ENCODE results near the gene CD34.
A peak's percentile ranks its signal among the peaks of the same experiment; 100 is the strongest.
"Not testable (repeated sequence)": the region's sequence is repeated elsewhere in the genome, so short reads cannot be mapped to it uniquely, and the experiment has no call there.

The CD34 gene

DNA sequence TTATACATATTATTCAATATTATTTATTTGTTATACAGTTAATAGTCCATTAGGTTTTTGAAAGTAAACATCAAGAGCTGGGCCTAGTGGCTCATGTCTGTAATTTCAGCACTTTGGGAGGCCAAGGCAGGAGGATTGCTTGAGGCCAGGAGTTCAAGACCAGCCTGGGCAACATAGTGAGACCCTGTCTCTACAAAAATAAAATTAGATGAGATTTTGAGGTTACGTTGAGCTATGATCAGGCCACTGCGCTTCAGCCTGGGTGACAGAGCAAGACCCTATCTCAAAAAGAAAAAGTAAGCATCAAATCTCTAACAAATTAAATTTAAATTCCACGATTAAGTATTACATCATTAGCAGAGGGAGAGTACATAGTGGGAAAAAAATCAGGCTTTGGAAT lies 15.0 kb upstream of the CD34 start:
- not testable (repeated sequence) for DNase-seq

DNA sequence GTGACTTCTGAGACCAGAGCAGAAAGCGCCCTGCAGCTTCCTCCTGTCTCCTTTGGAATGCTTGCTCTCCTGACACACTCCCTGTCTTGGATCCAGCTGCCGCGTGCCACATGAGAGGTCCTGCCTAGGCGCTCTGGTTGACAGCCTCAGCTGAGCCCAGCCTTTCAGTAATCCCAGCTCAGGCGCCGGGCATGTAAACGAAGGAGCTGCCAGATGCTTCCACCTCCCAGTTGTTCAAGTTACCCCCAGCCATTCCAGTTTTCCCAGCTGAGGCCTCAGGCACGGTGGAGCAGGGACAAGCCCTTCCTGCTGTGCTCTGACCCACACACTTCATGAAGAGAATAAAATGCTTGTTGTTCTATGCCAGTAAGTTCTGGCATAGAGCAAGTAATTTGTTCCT lies 14.3 kb upstream of the CD34 start:
- DNase-seq = no peak

DNA sequence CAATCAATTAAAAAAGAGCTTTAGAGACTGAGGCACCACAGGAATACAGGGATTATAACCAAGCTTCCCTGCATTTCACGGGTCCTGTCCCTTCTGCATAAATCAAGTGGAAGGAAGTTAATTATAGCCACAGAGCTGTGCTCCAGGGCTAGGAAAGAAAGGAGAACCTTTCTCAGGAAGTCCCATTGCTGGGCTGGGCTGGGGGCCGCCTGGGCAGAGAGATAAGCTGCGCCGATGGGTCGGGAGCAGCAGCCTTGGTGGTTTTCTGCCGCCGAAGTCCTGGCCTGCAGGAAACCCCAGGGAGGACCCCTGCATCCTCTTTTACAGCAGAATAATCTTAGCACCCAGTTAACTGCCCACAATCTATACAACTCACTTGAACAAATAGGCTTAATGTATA lies 12.6 kb upstream of the CD34 start:
- DNase-seq = peak; percentile 89

DNA sequence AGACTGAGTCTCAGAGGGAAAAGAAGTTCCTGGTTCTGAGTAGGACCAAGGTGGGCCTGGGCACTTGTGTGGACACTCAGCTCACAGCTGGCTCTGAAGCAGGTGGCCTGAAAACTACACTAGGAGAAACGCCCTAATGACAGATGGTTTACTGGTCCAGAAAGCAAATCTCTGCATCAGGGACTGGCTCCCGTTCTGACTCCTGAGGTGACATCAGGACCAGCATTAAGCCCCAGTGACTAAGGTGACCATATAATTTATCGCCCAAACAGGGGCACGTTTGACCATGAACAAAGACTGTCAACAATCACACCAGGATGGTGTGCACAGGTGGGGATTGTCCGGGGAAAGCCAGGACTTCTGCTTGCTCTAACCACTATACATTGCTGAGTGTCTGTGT lies 12.2 kb upstream of the CD34 start:
- no peak for DNase-seq

DNA sequence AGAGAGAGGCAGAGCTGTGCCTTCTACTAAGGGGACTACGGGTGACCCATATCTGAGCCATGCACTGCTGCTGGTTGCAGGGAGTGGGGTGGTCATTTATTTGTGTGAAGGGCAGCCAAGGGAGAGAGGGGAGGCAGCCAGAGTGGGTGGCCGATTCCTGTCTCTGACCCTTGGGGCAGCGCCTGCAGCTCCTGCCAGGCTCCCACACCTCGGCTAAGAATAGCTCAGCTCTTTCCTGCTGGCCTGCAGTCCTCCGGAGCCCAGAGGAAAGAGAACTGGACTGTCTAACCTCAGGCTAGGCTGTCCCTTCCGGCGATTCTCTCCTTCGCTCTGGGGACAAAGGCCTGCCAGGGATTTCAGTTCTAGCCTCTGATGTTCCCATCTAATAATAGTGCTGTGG lies 11.6 kb upstream of the CD34 start:
- no peak for DNase-seq

DNA sequence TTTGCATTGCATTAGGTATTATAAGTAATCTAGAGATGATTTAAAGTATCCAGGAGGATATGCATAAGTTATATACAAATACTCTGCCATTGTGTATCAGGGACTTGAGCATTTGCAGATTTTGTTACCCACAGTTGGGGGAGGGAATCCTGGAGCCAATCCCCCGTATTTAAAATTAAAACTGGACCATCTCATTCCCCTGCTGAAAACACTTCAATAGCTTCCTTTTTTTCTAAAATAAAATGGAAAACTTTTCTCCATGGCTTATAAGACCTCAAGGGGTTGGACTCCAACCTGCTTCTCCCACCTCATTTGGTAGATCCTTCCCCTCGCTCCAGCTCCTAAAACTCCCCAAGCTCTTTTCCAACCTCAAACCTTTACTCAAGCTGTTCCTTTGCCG lies 10.4 kb upstream of the CD34 start:
- no peak for DNase-seq

DNA sequence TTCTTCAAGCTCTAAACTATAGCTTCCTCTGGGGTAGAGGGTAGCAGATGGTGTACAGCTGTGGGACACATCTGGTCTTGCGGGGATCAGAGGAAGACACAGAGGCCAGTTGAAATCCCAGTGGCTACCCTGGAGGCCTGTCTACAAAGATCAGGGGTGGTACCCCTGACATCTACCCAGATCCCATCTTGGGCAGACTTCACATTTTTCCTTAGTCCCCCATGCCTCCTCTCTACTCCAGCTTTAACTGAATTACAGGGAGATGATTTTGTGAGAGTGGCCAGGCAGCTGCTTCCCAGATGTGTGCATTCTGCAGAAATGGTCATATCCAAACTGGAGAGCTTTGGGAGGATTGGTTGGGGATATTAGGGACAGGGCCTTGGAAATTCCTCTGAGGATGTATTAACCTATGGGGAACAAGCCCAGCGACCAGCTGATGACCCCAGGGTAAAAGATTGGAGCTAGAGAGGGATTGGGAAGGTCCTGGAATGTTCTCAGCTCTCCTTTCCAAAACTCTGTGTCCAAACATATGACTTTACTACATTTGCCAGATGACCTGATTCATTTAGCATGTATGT lies 9.6 kb upstream of the CD34 start:
- no peak for DNase-seq

DNA sequence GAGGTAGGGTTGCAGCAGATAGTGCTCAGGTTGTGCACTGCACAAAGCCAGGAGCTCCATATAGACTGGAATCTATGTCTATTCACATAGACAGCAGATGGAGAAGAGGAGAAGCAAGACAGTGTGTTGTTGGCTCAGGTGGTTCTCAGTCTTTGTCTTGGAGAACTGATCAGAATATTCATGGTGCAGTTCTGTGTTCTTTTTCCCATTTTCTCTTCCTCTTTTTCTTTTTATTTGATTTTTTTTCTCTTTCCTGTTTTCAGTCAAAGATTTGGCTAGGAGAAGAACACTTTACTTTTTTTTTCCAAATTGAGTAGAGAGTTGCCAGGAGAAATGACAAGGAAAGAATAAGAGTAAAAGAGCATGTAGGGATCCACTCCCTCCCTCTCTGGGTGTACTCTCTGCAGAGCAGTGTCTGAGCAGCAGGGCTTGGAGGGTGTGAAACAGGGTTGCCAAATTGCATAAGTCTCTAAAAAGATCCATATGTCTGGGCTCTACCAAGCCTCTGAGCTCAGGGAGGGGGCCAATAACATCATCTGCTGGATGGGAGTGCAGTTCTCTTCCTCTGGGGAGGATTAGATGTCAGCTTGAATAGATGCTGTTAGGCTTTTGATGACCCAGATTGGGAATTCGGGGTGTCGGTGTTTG lies 8.7 kb upstream of the CD34 start:
- DNase-seq = no peak

DNA sequence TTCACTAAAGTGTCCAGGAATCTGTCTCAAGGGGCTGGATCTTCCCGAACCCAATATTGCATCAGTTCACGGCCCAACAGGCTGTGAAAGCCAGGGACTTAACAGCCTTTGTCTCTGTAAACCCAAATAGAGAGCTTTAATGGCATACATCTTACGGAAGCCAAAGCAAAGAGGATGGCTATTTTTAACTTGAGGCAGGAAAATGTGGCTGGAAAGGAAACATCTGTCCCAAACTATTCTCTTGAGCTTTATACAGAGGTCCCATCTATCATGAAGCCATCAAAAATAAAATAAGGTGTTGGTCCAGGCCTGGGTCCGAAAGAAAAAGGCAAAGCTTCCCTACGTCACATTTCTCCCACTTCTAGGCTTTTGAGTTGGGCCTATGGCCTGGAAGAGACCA lies 7.7 kb upstream of the CD34 start:
- DNase-seq = no peak

DNA sequence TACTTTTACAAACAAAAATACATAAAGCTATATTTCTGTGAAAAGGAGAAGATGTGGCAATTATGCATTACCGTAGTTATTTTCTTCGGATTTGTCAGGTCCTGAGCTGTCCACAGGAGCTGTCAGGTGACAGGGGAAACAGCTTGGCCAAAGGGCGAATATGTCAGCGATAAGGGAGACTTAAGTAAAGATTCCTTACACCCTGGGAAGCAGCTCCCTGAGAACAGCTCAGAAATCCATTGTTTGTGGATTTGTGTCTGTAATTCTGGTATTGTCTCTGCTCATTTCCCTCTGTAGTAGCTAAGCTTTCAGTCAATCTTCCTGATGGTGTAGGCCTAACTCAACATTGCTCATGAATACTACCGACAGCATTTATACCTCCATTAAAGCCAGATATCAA lies 7.1 kb upstream of the CD34 start:
- DNase-seq = no peak

DNA sequence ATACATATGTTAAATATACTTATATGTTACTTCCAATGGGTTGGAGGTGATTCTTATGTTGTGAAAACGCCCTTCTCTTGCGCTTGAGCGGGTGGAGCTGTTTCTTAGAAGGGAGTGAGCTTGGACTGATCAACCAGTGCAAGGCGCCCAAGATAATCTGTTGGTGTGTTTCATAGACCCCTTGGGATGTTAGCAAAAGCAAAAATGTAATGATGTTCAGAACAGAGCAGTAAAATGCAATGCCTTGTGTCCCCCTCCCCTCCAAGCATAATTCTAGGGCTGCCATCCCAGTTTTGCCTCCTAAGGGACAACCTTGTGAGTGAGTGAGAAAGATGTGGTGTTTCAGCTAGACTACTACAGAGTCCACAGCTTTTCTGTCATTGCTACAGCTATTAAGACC lies 6.2 kb upstream of the CD34 start:
- peak; percentile 75 for DNase-seq

DNA sequence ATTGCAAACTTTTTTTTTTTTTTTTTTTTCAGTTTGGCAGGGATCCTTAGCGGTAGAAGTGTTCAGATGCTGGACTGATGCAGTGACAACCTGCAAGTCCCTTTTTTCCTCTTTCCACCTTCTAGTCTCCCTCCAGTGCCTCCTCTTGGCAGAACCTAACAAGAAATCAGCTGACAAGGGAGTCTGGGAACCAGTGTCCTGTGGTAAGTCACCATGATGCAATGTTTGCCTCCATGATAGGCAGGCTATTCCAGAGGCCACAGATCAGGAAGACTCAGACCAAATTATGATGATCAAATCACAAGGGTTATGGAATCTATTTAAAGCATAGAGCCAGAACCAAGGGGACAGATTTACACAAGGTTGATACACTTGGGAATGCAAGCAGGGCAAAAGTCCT lies 3.0 kb upstream of the CD34 start:
- DNase-seq = no peak

DNA sequence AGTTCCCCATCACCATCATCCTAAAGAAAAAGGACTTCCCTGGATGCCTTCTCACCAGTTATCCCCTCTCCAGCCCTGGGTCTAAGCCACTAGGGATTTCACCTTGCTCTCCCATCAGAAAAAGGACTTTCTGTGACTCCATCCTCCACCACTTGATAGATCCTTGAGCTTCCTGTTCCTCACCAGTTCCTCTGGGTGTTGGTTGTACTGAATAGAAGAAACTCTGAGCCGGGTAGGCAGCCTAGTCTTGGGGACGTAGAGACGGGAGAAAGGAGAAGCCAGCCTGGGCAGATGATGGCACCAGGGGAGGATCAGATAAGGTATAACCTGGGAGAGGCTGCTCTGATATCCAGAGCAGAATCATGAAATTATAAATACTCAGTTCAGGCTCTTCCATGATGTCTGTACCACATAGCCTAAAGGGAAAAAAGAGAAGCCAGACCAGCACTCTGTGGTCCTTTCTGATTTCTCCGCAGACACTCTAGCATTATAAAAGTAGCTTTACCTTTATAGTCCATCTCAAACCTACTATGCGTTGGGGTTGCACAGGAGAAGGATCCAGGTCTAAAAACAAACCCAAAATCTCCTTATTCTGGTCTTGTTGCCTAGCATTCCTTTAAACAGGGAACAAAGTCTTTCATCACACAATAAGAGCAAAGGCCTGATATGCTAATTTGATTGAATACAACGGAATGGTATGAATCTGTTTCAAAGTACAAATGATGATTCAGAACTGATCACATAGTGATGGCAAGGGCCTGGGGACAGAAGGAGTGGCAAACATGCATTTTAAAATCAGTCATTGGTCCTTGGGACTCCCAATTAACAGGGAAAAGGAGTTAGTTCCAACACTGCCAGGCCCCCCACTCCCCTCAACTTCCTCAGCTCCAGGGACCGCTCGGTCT lies 1.2 kb upstream of the CD34 start:
- no peak for DNase-seq

DNA sequence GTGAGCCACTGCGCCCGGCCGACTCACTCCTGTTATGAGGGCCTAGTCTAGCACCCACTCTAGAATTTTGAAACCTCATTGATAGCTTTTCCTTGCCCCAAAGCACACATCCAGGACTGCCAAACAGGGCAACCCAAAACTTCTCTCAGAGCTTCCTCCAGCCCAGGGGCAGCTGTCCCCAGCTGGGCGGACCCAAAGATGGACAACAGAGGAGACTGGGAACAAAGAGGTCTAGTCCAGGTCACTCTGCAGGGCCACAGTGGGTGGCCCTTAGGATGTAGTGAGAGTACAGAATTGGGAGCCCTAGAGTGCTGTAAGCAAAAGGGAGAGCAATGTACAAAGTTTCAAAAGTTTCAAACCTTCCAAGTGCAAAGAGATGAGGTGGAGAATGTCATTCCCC lies 1.2 kb downstream of the CD34 start:
- DNase-seq = no peak

DNA sequence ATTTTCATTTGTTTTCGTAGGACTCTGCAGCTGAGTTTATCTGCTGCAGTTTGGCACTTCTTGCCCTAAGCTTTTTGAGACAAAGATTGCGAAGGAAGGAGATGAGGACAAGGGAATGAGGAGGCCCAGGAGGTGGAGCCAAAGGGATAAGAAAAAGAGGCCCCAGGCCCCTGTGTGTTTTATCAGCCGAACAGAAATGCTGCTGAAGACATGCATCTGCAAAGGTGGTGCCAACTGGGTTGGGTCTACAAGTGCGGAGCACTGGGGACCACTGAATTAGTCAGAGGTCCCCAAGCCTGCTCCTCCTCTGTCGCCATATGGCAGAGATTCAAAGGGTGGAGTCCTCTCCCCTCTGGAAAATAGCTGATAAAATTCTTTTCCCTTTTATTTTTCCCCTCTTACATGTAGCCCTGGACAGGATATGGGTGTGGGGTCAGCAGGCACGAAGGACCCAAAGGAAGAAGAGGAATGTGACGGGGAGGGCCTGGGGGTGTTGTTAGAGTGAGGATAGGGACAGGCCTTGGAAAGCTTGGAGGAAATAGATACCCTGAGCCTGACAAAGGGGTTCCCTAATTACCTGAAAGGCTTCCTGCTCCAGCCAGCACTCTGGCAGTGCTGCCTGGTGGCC lies 2.7 kb downstream of the CD34 start:
- peak; percentile 76 for DNase-seq

DNA sequence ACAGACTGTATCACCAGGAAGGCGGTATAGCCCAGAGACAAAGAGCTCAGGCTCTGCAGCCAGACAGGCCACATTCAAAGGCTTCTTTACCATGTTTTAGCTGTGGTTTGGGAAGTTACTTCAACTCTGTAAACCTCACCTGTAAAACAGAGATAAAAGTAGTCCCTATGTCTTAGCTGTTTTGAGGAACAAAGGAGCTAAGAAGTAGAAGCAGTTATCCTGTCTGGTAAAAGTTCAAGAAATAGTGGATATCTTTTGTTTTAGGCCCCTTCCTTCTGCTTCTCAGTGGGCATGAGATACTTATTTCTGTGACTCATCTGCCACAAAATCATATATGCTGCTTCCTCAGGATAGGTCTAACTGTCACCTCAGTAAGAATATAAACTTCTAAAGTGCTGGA lies 6.5 kb downstream of the CD34 start:
- DNase-seq = peak; percentile 63

DNA sequence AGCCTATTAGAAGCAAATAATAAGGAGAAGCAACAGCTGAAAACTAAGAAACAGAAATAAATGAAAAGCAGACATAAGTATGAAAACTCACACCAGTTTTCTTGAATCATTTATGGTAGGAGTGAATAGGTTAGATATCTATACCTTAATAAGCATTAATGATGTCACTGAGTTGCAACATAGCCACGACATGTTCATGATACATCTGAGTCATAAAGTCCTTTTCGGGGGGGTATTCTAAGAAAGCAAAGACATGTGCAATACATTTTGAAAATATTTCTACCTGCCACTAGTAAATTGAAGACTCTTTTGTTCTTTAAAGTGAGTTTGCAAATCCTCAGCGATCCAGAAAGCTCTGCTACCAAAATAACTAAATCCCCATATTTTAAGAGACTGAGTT lies 7.2 kb downstream of the CD34 start:
- peak; percentile 41 for DNase-seq

DNA sequence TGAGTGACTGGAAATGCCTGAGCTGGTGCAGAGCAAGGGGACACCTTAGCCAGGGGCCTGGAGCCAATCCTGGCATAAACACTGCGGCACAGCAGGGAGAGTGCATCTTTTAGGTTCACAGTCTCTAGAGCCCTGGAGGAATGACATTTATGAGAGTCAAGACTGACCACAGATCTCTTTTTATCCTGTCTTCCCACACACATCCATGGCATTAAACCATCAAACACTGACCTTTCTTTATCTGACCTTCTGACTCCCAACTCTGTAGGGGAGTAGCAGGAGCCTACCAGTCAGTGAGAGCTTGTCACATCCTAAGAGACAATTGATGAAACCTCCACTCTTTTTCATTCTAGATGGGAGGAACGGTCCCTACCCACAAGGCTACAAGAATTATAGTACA lies 7.9 kb downstream of the CD34 start:
- no peak for DNase-seq

DNA sequence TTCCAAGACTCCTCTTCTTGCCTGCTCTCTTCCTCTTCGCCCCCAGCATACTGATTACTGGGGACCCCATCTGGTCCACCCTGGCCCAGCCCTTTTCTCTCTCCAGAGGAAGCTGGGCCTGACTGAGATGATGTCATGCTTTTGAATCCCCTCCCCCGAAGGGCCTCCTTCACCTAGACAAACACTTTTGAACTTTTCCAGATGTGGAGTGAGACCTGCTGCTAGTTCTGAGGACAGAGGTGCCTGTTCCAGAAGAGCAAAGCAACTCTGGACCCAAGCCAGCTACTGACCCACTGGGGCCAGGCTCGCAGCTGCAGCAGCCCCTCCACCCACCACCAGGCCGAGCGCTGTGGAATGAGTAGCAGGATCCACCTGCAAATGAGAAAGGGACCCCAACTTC lies 8.4 kb downstream of the CD34 start:
- no peak for DNase-seq

DNA sequence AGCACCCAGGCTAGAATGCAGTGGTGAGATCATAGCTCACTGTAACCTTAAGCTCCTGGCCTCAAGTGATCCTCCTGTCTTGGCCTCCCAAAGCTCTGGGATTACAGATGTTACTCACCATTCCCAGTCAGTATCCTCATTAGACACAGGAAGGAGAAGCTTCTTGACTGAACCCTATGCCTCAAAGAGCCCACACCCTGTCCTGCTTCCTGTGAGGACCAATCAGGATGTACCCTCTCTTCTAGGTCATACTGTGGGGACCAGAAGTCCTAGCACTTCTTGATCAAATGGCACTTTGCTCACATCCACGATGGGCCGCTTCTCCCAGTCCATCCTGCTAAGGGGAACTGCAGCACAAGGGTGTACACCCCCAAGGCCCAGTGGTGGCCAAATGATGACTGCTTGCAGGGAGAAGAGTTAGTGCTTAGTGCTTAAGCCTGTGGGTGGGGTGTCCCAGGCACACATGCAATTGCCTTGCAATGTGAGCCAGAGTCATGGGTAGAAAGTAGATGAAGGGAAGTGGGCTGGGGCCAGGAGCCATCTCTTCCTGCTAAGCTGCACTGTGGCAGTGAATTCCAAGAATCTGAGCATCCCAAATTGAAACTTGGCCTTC lies 9.8 kb downstream of the CD34 start:
- no peak for DNase-seq

DNA sequence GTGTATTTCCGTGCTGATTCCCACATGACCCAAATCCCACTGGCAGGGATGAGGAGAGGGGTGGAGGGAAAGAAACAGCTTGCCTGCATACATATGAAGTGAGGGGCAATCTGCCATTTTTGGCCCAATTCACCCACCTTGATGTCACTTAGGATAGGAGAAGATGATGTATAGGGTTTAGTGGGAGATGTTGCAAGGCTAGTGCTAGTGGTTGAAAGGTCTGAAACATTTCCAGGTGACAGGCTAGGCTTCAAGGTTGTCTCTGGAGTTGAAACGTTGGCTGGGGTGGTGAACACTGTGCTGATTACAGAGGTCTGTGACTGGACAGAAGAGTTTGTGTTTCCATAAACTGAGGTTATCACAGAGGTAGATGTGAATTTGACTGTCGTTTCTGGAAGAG lies 12.1 kb downstream of the CD34 start:
- no peak for DNase-seq

DNA sequence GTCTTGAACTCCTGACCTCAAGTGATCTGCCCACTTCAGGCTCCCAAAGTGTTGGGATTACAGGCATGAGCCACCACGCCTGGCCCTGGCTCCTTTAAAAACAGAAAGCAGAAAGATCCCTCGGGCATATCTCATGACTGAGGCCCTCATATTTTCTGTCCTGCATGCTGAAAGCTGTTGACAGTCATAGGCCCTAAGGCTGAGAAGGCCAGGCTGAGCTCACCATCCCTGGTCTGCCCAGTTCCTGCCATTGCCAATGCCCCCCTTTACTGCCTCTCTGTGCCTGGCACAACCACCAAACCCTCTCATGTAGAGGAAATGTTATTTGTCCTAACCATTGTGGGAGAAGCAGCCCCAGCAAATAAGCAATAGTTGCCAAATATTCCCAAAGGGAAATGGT lies 12.7 kb downstream of the CD34 start:
- DNase-seq = no peak

DNA sequence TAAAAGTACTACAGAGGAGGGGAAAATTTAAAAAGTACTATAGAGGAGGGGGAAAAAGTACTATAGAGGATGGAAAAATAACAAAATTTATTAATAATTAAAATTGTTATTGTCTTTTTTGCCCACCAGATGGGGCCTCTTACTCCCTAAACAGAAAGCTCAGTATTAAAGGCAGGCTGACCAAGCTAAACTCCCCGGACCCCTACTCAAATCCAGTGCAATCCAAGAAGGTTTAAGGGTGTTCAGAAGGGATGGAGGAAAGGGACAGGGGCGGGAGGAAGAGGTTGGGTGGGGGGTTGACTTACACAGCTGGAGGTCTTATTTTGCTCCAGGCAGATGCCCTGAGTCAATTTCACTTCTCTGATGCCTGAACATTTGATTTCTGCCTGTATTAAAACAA lies 13.7 kb downstream of the CD34 start:
- peak; percentile 60 for DNase-seq
